Activated CD8-positive, alpha-beta T cell treated with anti-CD3 and anti-CD28 coated beads for 36 hours (primary cell): ENCODE results near the gene RIN3. TPM values are rescaled to one million over a fixed set of nuclear protein-coding genes. Genes with fewer than 3 reads are reported as not detected.

Experiments
- ATAC-seq: fragments of 200-7000 bp; cut with Tn5 transposase; one replicate; pipeline ENCODE4 v1.10.0; 2021; ENCODE audit warnings: mild to moderate bottlenecking, moderate library complexity
- CTCF ChIA-PET: fragments of 350-600 bp; sonication (Branson Sonifier 250); formaldehyde crosslinking; loops from one replicate; lab custom pipeline; 2021; ENCODE audit warnings: antibody characterized with exemption; lab: Charles Lee
- POLR2A ChIA-PET: fragments of 350-600 bp; sonication (Branson Sonifier 250); formaldehyde crosslinking; loops from one replicate; lab custom pipeline; 2021; ENCODE audit warnings: antibody characterized with exemption; lab: Charles Lee
- DNase-seq: peaks from one replicate; pipeline ENCODE4 v3.0.0-alpha.2; 2020
- H3K27ac Mint-ChIP-seq: one replicate; pipeline ENCODE4 v1.8.0; 2021; ENCODE audit warnings: mild to moderate bottlenecking, mixed read lengths
- H3K27me3 Mint-ChIP-seq: one replicate; pipeline ENCODE4 v1.8.0; 2021; ENCODE audit warnings: mixed read lengths
- H3K36me3 Mint-ChIP-seq: one replicate; pipeline ENCODE4 v1.8.0; 2021; ENCODE audit warnings: low read depth, mixed read lengths
- H3K4me1 Mint-ChIP-seq: one replicate; pipeline ENCODE4 v1.8.0; 2021; ENCODE audit warnings: low read depth, mixed read lengths
- H3K4me3 Mint-ChIP-seq: one replicate; pipeline ENCODE4 v1.8.0; 2021; ENCODE audit warnings: mild to moderate bottlenecking, moderate library complexity, mixed read lengths
- H3K9me3 Mint-ChIP-seq: one replicate; pipeline ENCODE4 v1.8.0; 2021; ENCODE audit warnings: mixed read lengths
- CTCF ChIP-seq: fragments of 200-600 bp; IDR thresholded peaks from one replicate; pipeline ENCODE4 v1.8.0; 2022; ENCODE audit warnings: antibody characterized with exemption, mild to moderate bottlenecking
- intact Hi-C: fragments of 100-400 bp; cut with micrococcal nuclease; formaldehyde crosslinking; loops from one replicate; pipeline ENCODE4 v1.10.0; 2022
- total RNA-seq, 2 experiments: library from RNA; stranded (reverse); gene quantifications; one replicate each; pipeline ENCODE4 v1.2.3, GENCODE V29; 2021

Gene RIN3
- total RNA-seq, 2 experiments from 2014 or later, result 61.3 to 62.4 TPM

GRCh38 chr14:92482621-92483319 lies 30.8 kb upstream of the RIN3 start:
- ChIA-PET POLR2A (no interaction called here), CTCF (no interaction called here)
- intact Hi-C loops, result no loop called here
- TF ChIP-seq CTCF, result no peak
- no peaks in the 10 kb centered on the region for H3K27me3 Mint-ChIP-seq
- peaks cover 3% of the 10 kb centered on the region for H3K9me3 Mint-ChIP-seq
- H3K36me3 Mint-ChIP-seq, result no peaks in the 10 kb centered on the region
- H3K27ac Mint-ChIP-seq, result no peak overlapping the region
- ATAC-seq (no peak), DNase-seq (no peak)
- peaks cover 4% of the 10 kb centered on the region for H3K4me1 Mint-ChIP-seq
- no peak overlapping the region for H3K4me3 Mint-ChIP-seq

DNA sequence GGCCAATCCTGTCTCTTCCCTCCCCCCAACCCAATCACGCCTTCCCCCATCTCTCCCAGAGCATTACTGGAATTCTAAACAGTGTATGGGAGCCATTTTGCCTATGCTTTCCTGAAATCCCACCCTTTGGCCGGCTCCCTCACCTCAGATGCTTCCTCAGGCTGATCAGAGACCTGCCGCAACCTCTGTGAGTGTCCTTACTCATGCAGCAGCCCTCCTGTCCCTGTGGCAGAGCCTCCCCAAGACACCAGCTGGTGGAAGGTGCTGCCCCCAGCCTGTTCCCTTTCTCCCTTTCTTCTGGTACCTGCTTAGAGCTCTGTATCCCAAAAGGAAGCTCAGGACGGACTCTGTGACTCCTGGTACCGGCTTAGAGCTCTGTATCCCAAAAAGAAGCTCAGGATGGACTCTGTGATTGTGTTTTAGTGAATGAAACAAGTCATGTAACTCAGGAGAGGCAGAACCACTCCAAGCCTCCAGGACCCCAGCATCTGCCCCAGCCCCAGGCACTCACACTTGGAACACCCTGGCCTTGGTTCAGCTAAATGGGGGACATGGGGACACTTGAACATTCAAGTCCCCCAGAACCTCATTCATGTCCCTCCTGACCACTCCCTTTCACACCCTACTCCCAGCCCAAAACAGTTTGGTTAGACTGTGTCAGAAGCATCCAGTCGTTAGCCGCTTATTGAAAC lies 29.3 kb upstream of the RIN3 start:
- intact Hi-C loops, result no loop called here
- no peak for TF ChIP-seq CTCF
- Mint-ChIP-seq H3K9me3 (no peaks in the 10 kb centered on the region), H3K4me3 (no peak overlapping the region), H3K27ac (no peak overlapping the region), H3K4me1 (peaks cover 4% of the 10 kb centered on the region), H3K27me3 (no peaks in the 10 kb centered on the region), H3K36me3 (no peaks in the 10 kb centered on the region)
- POLR2A ChIA-PET, result no interaction called here
- DNase-seq, result no peak
- CTCF ChIA-PET, result interaction anchor here (1.2 kb wide), 1 partner anchor 10 kb away, joined by 3 read pairs; no protein-coding TSS in a partner anchor
- no peak for ATAC-seq

GRCh38 chr14:92486881-92487280 lies 26.7 kb upstream of the RIN3 start:
- H3K4me1 Mint-ChIP-seq, result peaks cover 4% of the 10 kb centered on the region
- no peak overlapping the region for H3K27ac Mint-ChIP-seq
- H3K36me3 Mint-ChIP-seq, result no peaks in the 10 kb centered on the region
- POLR2A ChIA-PET, result no interaction called here
- no peak for ATAC-seq
- CTCF ChIA-PET, result no interaction called here
- H3K4me3 Mint-ChIP-seq, result no peak overlapping the region
- intact Hi-C loops, result no loop called here
- H3K9me3 Mint-ChIP-seq, result no peaks in the 10 kb centered on the region
- DNase-seq, result no peak
- TF ChIP-seq CTCF, result no peak
- H3K27me3 Mint-ChIP-seq, result no peaks in the 10 kb centered on the region

GRCh38 chr14:92487513-92488133 lies 26.0 kb upstream of the RIN3 start:
- Mint-ChIP-seq H3K9me3 (no peaks in the 10 kb centered on the region), H3K4me1 (peaks cover 4% of the 10 kb centered on the region), H3K27ac (no peak overlapping the region), H3K27me3 (no peaks in the 10 kb centered on the region), H3K4me3 (no peak overlapping the region), H3K36me3 (no peaks in the 10 kb centered on the region)
- intact Hi-C loops, result no loop called here
- no peak for ATAC-seq
- no peak for DNase-seq
- POLR2A ChIA-PET, result no interaction called here
- no peak for TF ChIP-seq CTCF
- CTCF ChIA-PET, result no interaction called here
